ENCODE measurements around the gene ATXN2.

ATXN2 gene

DNA sequence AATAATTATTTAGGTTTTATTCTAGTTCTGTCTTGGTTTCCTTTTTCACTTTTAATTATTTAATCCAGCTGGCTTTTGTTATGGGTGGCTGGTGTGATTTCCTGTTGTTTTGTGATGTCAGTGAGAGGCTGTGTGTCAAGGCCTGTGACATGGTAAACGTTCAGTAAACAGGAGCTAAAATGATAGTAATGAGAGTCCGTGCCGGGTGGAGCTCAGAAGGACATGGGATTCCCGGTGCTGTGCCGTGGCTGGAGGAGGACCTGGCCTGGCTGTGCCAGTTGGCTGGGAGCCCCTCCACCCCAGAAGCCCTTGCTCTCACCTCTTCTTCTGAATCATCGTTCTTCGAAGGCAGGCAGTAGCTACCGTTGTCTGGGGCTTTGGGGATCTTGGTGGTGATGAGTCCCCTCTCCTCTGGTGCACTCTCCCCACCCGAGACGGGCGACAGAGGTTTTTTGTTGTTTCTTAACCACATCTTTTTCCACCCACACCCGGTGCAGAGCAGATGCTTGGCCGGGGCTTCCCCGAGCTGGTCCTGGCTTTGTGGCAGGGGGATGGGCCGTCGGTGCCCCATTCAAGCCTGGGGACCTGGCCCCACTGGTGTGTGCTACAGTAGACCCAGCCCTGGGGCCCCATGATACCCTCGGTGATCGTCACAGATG, 164.3 kb downstream of the ATXN2 start:
- TF ChIP-seq ZNF565 (CRISPR knock-in tag; conservative IDR thresholded peaks at IDR 0.05; ENCODE audit: low read depth): no peak
- peak; percentile 28 for ATAC-seq

DNA sequence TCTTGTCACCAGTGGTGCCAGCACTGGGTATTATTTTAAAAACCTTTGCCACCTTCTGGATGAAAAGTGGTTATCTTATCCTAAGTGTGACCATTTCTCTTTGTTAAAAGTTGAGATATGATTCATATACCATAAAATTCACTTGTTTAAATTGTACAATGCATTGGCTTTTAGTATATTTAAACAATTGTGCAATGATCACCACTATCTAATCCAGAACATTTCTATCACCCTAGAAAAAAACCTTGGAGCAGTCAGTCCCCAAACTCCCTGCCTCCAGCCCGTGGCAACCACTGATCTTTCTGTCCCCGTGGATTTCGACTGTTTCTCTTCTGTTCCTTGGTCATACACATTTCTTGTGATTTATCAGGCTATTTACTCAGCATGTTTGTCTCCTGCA, 165.1 kb downstream of the ATXN2 start:
- ATAC-seq: no peak

DNA sequence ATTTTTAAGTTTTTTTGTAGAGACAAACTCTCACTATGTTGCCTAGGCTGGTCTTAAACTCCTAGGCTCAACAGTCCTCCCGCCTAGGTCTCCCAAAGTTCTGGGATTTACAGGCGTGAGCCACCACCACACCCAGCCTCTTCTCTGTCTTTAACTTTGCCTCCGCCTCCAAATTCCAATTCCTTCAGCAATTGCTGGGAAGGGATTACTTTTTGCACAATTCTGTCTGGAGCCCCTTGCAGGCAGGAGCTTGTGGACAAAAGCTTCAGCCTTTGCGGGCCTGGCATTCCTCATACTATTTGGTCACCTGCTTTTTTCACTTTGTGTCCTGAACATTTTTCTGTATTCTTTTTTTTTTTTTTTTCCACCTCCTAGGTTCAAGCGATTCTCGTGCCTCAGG, 167.3 kb downstream of the ATXN2 start:
- no peak for ATAC-seq
- TF ChIP-seq, protein P1, sequence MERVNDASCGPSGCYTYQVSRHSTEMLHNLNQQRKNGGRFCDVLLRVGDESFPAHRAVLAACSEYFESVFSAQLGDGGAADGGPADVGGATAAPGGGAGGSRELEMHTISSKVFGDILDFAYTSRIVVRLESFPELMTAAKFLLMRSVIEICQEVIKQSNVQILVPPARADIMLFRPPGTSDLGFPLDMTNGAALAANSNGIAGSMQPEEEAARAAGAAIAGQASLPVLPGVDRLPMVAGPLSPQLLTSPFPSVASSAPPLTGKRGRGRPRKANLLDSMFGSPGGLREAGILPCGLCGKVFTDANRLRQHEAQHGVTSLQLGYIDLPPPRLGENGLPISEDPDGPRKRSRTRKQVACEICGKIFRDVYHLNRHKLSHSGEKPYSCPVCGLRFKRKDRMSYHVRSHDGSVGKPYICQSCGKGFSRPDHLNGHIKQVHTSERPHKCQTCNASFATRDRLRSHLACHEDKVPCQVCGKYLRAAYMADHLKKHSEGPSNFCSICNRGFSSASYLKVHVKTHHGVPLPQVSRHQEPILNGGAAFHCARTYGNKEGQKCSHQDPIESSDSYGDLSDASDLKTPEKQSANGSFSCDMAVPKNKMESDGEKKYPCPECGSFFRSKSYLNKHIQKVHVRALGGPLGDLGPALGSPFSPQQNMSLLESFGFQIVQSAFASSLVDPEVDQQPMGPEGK (CRISPR knock-in tag; IDR thresholded peaks at IDR 0.05; ENCODE audit: borderline replicate concordance): no peak
- no peak for TF ChIP-seq ZNF70 (CRISPR knock-in tag; IDR thresholded peaks at IDR 0.05)
- no peak for TF ChIP-seq TOX (CRISPR knock-in tag; IDR thresholded peaks at IDR 0.05; ENCODE audit: borderline replicate concordance)
- TF ChIP-seq OSR1 (CRISPR knock-in tag; IDR thresholded peaks at IDR 0.05): no peak
- TF ChIP-seq GLIS3 (CRISPR knock-in tag; IDR thresholded peaks at IDR 0.05): no peak

More for the DNA sequence above, 165.1 kb downstream of the ATXN2 start:
- TF ChIP-seq OSR1 (CRISPR knock-in tag; IDR thresholded peaks at IDR 0.05): no peak
- TF ChIP-seq GLIS3 (CRISPR knock-in tag; IDR thresholded peaks at IDR 0.05): no peak
- TF ChIP-seq ZFP3 (CRISPR knock-in tag; IDR thresholded peaks at IDR 0.05): no peak

DNA sequence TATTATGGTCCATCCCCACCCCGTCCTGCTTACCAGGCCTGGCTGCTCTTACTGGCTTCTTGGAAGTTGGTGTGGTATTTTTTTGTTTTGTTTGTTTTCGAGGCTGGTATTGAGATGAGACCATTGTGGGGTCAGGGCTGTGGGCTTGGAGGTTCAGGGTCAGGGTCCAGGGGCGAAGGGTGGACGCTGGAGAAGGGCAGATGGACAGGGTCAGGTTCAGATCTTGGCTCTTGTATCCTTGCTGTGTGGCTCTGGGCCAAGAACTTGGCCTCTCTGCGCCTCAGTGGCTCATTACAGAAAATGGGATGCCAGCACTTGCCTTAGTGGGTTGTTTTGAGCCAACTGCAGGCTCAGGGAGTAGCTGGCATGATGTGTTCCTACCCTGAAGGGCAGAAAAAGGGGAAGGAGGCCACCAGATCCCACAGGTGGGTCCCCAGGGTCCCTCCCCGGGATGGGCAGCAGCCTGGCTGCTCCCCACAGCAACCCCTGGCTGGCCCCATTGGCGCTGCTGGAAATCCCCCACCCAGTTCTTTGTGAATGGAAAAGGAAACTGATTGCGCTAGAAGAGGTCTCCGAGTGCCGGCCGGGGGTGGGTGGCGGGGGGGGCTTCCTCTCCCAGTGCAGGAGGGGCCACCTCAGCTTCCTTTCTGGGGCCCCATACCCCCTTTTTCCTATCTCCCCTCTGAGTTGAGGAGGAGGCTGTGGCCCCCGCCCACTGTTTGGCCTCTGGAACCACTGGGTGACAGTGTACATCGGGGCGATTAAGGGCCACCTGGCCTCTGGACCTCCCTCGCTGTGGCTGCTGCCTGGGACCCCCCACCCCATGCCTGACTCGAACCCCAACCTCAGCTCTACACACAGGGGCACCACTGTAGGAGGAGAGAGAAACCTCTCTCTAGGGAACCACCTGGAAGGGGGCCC, 168.4 kb downstream of the ATXN2 start:
- no peak for ATAC-seq

More for the DNA sequence above, 168.4 kb downstream of the ATXN2 start:
- TF ChIP-seq, protein P1 (CRISPR knock-in tag; IDR thresholded peaks at IDR 0.05; ENCODE audit: borderline replicate concordance): no peak
- no peak for TF ChIP-seq POU6F1 (CRISPR knock-in tag; IDR thresholded peaks at IDR 0.05; ENCODE audit: borderline replicate concordance, low read depth)
- no peak for TF ChIP-seq OSR1 (CRISPR knock-in tag; IDR thresholded peaks at IDR 0.05)
- TF ChIP-seq ZNF8 (CRISPR knock-in tag; IDR thresholded peaks at IDR 0.05): no peak
- no peak for TF ChIP-seq ZNF70 (CRISPR knock-in tag; IDR thresholded peaks at IDR 0.05)
- TF ChIP-seq, protein P2, sequence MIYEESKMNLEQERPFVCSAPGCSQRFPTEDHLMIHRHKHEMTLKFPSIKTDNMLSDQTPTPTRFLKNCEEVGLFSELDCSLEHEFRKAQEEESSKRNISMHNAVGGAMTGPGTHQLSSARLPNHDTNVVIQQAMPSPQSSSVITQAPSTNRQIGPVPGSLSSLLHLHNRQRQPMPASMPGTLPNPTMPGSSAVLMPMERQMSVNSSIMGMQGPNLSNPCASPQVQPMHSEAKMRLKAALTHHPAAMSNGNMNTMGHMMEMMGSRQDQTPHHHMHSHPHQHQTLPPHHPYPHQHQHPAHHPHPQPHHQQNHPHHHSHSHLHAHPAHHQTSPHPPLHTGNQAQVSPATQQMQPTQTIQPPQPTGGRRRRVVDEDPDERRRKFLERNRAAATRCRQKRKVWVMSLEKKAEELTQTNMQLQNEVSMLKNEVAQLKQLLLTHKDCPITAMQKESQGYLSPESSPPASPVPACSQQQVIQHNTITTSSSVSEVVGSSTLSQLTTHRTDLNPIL (CRISPR knock-in tag; IDR thresholded peaks at IDR 0.05; ENCODE audit: low read depth): no peak
- no peak for TF ChIP-seq TOX (CRISPR knock-in tag; IDR thresholded peaks at IDR 0.05; ENCODE audit: borderline replicate concordance)
- TF ChIP-seq ZNF565 (CRISPR knock-in tag; conservative IDR thresholded peaks at IDR 0.05; ENCODE audit: low read depth): no peak
- TF ChIP-seq RARB (CRISPR knock-in tag; IDR thresholded peaks at IDR 0.05): no peak
- TF ChIP-seq, protein P3, sequence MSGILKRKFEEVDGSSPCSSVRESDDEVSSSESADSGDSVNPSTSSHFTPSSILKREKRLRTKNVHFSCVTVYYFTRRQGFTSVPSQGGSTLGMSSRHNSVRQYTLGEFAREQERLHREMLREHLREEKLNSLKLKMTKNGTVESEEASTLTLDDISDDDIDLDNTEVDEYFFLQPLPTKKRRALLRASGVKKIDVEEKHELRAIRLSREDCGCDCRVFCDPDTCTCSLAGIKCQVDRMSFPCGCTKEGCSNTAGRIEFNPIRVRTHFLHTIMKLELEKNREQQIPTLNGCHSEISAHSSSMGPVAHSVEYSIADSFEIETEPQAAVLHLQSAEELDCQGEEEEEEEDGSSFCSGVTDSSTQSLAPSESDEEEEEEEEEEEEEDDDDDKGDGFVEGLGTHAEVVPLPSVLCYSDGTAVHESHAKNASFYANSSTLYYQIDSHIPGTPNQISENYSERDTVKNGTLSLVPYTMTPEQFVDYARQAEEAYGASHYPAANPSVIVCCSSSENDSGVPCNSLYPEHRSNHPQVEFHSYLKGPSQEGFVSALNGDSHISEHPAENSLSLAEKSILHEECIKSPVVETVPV (CRISPR knock-in tag; IDR thresholded peaks at IDR 0.05): no peak
